Right atrium auricular region (tissue), 2 donors: ENCODE measurements around the gene NRXN3. TPM values are rescaled to one million over a fixed set of nuclear protein-coding genes. Genes with fewer than 3 reads are reported as not detected.

Experiments
- DNase-seq: peaks from one replicate; pipeline ENCODE4 v3.0.0-alpha.2; 2019; ENCODE audit warnings: low spot score
- H3K27ac ChIP-seq, 2 donors: fragments of 200-600 bp; sonication (generic); 1 replicate in 1 of 2; 2 replicates in 1 of 2; pipeline ENCODE4 v1.5.1; 2016 to 2019
- H3K27me3 ChIP-seq, 2 donors: fragments of 200-600 bp; sonication (generic); one replicate each; pipeline versions ENCODE4 v1.5.1 to v1.6.0; 2017 to 2019
- H3K36me3 ChIP-seq: fragments of 200-600 bp; sonication (generic); one replicate; pipeline ENCODE4 v1.5.1; 2016
- H3K4me1 ChIP-seq, 2 donors: fragments of 200-600 bp; sonication (generic); one replicate each; pipeline versions ENCODE4 v1.5.1 to v1.6.0; 2017 to 2019
- H3K4me3 ChIP-seq, 2 donors: fragments of 200-600 bp; sonication (generic); 1 replicate in 1 of 2; 2 replicates in 1 of 2; pipeline ENCODE4 v1.5.1; 2017 to 2019; ENCODE audit warnings: mild to moderate bottlenecking in 1 of 2, moderate library complexity in 1 of 2
- H3K9me3 ChIP-seq, 2 donors: fragments of 200-600 bp; sonication (generic); one replicate each; pipeline ENCODE4 v1.5.1; 2019
- CTCF ChIP-seq, 2 donors: fragments of 200-600 bp; sonication (generic); IDR thresholded peaks; one replicate each; pipeline ENCODE4 v1.5.1; 2019; ENCODE audit warnings: antibody characterized with exemption in 2 of 2
- total RNA-seq, 2 donors: library from RNA; depleted of rRNA; stranded (reverse); fragments of >200 nt; gene quantifications; one replicate each; pipeline ENCODE4 v1.1.0, GENCODE V29; 2016

Gene NRXN3
- total RNA-seq, 2 donors from 2014 or later = 2.0 to 2.3 TPM

GRCh38 chr14:78637908-78638475, 467.8 kb downstream of the NRXN3 start:
- Histone ChIP-seq H3K4me1 (no peaks in the 10 kb centered on the region), H3K4me3 (no peak overlapping the region), H3K36me3 (no peaks in the 10 kb centered on the region), H3K9me3 (no peaks in the 10 kb centered on the region), H3K27me3 (no peaks in the 10 kb centered on the region), H3K27ac (no peak overlapping the region)
- DNase-seq = no peak
- no peak for TF ChIP-seq CTCF (IDR thresholded peaks at IDR 0.05)

GRCh38 chr14:78638926-78639325, 468.8 kb downstream of the NRXN3 start:
- H3K4me3 ChIP-seq = no peak overlapping the region

GRCh38 chr14:78644824-78645559, 474.8 kb downstream of the NRXN3 start:
- H3K9me3 ChIP-seq = no peaks in the 10 kb centered on the region
- no peak for DNase-seq
- TF ChIP-seq CTCF (IDR thresholded peaks at IDR 0.05) = no peak

More at GRCh38 chr14:78638926-78639325, 468.8 kb downstream of the NRXN3 start:
- Histone ChIP-seq H3K36me3 (no peaks in the 10 kb centered on the region), H3K4me1 (no peaks in the 10 kb centered on the region), H3K27me3 (no peaks in the 10 kb centered on the region), H3K27ac (no peak overlapping the region), H3K9me3 (no peaks in the 10 kb centered on the region)
- no peak for TF ChIP-seq CTCF (IDR thresholded peaks at IDR 0.05)
- DNase-seq = no peak

GRCh38 chr14:78652727-78653126, 482.6 kb downstream of the NRXN3 start:
- no peaks in the 10 kb centered on the region for H3K4me1 ChIP-seq
- no peaks in the 10 kb centered on the region for H3K36me3 ChIP-seq
- H3K9me3 ChIP-seq = no peaks in the 10 kb centered on the region
- no peaks in the 10 kb centered on the region for H3K27me3 ChIP-seq
- no peak for TF ChIP-seq CTCF (IDR thresholded peaks at IDR 0.05)
- no peak for DNase-seq
- H3K4me3 ChIP-seq = no peak overlapping the region
- H3K27ac ChIP-seq = no peak overlapping the region

More at GRCh38 chr14:78644824-78645559, 474.8 kb downstream of the NRXN3 start:
- H3K36me3 ChIP-seq = no peaks in the 10 kb centered on the region
- no peaks in the 10 kb centered on the region for H3K4me1 ChIP-seq
- no peaks in the 10 kb centered on the region for H3K27me3 ChIP-seq
- no peak overlapping the region for H3K4me3 ChIP-seq
- H3K27ac ChIP-seq = no peak overlapping the region

- no peak overlapping the region for H3K27ac ChIP-seq
- no peaks in the 10 kb centered on the region for H3K36me3 ChIP-seq
- no peak for DNase-seq
- H3K4me3 ChIP-seq = no peak overlapping the region
- H3K9me3 ChIP-seq = no peaks in the 10 kb centered on the region
- no peaks in the 10 kb centered on the region for H3K4me1 ChIP-seq
- no peak for TF ChIP-seq CTCF (IDR thresholded peaks at IDR 0.05)
- no peaks in the 10 kb centered on the region for H3K27me3 ChIP-seq
Observed at GRCh38 chr14:78653173-78653572, 483.0 kb downstream of the NRXN3 start.
